8988T (cell line): Measurements from ENCODE around the gene KRT78.
"Not testable (repeated sequence)": the region's sequence is repeated elsewhere in the genome, so short reads cannot be mapped to it uniquely, and the experiment has no call there.

ENCODE experiments used
- DNase-seq: peaks from one replicate; pipeline ENCODE4 v3.0.0; 2011

KRT78 gene

DNA sequence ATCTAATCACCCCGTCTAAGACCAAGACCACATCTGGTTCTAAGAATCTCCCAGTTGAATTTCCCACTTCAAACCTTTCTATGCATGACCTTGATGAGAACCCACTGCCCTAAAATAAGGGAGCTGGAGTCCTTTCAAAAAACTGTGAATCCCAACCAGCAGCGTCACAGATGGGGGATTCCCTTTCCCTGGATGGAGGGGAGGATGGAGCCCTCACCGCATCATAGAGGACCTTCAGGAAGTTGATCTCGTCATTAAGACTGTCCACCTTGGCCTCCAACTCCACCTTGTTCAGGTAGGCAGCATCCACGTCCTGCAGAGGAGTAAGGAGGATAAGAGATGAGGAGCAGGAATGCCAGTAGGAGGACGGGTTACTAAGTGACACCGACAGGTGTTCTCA lies 39.6 kb downstream of the KRT78 start:
- no peak for DNase-seq

DNA sequence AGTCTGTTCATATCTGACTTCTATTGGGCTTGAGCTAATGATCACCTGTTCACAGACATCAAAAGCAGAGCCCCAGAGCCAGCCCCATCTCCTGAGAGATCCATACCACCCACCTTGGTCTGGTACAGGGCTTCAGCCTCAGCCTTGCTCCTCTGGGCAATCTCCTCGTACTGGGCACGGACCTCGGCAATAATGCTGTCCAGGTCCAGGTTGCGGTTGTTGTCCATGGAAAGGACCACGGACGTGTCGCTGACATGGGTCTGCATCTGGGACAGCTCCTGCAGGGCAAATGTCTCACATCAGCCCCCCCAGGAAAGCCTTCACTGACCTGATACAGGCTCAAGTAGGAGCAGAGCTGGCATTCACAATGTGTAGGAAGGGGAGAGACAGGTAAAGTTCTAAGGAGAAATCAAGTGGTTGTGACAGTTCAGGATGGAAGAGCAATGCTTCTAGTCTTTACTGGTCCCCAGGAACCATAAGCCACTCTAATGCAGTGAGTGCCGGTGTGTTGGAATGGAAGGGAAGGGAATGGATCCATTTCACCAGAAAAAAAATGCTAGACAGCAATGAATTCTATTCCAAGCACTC lies 40.1 kb downstream of the KRT78 start:
- DNase-seq: no peak

DNA sequence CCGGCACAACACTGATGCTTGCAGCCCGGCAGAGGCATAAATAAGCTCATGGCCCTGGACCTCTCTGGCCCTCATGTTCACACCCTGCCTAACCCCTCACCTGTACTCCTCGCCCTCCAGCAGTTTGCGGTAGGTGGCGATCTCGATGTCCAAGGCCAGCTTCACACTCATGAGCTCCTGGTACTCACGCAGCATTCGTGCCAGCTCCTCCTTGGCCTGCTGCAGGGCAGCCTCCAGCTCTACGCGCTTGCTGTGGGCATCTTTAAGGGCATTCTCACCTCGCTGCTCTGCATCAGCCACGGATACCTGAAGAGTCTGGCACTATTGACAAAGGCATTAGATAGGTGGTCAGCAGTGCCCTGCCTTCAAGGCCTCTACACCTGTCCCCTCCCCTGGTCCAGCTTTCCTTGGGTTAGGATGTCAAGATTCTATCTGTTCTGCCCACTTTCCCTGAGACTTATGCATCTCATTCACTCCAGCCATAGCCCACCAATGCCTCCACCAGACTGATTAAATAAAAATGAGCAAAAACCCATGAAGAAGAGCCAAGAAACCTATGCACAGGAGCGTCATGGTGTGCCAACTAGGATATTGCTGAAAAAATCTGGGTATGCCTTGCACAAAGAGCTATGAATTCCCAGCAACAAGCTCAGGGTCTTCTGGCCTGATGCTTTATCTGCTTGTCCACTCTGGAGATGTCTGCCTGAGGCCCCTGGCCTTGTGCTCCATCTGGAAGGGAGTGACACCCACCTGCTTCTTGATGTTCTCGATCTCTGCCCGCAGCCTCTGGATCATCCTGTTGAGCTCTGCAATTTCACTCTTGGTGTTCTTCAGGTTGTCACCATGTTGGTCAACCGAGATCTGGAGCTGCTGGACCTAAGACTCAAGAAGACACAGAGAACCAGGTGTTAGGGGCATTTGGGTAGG lies 41.0 kb downstream of the KRT78 start:
- DNase-seq: no peak

DNA sequence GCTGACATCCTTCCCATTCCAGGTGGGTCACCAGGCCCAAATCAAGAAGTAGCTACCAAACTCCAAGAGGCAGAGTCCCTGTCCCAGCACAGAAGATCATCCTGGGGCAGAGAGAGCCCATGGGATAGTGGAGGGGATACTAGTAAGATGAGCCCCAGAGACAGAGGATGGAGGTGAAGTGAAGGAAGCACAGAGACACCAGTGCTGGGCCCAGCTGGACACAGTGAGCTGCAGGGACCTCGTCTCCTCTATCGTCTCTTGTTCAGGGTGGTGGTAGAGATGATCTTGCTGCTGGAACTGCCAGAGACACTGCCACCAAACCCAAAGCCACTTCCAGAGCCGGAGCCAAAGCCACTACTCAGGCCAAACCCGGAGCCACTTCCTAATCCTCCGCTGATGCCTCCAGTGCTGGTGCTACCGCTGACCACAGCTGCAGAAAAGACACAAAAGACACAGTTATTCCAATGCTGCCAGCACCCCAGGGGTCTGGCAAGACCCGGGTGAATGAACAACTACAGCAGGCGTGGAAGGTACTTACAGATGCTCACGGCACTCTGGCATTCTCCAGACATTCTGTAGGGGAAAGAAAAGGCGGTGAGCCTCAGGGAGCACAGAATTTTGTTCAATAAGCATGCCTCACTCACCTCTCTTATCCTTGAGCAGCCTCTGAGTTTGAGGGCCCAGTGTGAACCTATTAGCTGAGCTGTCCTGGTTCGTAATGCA lies 41.8 kb downstream of the KRT78 start:
- no peak for DNase-seq

DNA sequence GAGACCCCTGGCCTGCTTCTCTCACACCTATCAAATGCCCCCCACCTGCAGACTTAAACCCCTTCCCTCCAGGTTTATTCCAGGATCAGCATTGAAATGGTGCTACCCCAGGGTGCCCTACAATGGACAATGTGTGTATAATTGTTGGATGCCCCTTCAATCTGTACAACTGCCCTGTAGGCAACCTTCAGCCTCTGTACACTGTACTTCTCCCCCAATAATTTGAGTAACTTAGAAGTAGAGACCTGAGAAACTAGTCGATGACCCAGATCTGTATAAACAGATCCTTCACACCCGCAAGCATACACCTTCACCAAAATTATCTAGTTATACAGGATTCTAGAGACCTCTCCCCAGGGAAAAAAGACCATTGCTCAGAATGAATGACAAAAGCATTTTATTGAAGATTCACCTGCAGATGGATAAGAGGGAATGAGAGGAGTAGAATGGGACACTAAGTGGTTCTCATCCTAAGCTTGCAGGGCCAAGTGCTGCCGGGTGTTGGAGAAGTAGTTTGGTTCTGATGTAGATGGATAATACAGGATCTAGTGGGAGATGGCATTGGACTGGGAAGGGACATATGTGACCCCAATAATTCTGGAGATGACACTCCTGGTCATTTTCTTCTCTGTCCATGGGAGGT lies 42.5 kb downstream of the KRT78 start:
- DNase-seq: no peak

DNA sequence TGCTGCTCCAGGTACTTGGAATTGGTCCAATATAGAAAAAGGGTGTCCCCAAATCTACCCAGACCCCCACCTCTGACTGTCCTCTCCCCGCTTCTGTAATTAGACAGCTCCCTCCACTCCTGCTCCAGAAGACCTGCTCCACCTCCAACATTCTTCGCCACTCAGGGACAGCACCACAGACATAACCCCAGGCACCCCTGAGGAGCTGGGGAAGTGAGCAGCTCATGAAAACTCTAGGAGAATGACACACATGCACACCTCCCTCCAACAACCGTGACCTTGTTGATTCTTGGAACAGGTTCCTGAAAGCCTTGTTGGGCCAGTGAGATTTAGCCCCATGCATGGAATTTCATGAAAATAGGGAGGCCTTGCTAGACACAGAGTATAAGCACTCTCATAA lies 43.1 kb downstream of the KRT78 start:
- no peak for DNase-seq

DNA sequence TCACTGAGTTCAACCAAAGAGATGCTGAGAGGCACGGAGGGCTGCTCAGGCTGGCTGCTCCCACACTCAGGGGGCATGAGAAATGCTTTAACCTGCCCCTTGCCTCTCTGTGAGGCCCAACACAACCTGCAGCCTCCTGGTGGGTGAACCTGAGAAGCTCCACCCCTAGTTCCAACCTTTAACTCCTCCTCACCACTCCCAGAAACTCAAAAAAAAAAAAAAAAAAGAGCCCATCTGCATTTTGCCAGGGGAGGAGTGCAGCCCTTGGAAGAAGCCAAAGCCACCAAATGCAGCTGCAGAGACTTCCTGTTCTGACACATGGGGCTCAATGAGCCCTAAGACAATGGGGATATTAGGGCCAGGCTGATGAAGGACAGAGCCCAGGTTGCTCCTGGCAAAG lies 43.8 kb downstream of the KRT78 start:
- DNase-seq: no peak

DNA sequence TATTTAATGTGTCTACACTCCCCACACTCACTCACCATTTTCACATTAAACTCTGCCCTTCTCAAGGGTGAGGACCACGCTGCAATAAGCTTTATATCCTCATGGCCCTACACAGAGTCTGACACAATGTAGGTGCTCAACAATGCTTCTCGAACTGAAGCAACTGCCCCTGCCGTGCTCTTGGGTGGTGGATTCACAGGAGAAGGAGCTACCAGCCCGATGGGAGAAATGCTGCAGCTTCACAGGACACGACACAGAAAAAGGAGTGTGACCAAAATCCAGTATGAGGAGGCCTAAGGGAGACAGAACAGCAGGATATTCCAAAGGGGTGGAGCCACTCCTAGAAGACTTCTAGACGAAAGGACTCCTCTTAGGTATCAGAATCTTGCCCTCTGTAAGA lies 46.4 kb downstream of the KRT78 start:
- no peak for DNase-seq

DNA sequence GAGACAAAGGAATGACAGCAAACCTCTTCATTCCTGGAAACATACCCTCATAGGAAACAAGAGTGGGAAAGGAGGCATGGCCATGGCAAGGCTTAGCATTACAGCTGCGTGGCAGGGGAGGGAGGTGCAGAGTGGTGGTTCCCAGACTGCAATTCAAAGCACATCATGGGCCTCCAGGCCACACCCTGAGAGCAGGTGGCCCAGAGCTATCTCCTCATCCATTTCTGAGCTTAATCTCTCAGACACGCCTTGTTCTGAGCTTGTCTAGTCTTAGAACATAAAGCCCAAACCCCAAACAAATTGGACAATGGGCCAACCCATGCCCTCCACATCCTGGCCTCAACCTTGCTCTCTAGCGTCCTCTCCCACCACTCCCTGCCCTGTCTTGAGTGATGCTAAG lies 47.0 kb downstream of the KRT78 start:
- DNase-seq: no peak

DNA sequence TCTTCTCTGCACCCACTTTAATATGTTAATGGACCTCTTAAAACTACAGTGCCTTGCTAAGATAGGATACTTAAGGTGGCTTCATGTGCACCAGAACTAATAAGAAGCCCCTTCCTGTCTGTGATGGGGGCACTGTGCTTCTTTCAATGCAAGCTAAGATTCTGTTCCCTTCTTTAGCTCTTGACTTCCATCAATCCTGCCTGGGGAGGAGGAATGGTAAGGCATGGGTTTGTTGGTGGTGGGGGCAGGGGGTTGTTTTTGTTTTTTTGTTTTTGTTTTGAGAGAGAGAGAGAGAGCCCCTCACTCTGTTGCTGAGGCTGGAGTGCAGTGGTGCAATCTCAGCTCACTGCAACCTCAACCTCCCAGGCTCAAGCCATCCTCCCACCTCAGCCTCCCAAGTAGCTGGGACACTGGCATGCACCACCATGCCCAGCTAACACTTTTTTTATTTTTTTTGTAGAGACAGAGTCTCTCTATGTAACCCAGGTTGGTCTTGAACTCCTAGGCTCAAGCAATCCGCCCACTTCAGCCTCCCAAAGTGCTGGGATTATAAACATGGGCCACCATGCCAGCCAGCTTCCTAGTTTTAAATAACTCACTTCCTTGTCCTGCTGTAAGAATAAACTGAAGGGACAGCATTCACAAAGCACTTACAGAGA lies 48.4 kb downstream of the KRT78 start:
- no peak for DNase-seq

DNA sequence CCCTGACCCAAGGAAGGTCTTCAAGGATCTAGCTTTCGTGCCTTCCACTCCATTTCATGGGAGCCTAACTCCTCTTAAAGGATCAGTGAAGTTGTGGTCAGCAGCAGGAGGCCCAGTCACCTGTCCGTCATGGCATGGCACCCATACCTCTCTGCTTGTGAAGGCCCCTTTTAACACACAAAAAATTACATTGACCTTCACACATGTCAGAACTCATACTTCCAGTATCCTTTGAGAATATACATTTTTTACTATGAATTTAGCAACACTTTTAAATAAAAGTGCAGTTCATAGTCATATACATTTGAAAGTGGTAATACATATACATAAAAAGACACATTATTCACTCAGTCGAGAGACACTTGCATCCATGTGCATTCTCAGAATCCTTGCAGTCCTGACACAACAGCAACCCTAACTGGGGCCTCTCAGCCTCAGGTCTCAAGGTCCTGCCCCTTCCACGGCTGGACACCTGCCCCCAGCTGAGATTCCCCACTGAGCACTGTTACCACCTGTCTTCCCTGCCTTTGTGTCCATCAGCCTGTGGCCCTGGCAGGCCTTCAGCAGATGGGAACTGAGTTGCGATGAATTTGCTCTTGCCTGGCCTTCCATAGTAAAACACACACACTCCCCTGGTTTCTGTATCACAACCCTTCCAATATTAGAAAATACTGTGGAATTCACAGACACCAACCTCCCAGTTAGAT lies 49.1 kb downstream of the KRT78 start:
- DNase-seq: no peak

DNA sequence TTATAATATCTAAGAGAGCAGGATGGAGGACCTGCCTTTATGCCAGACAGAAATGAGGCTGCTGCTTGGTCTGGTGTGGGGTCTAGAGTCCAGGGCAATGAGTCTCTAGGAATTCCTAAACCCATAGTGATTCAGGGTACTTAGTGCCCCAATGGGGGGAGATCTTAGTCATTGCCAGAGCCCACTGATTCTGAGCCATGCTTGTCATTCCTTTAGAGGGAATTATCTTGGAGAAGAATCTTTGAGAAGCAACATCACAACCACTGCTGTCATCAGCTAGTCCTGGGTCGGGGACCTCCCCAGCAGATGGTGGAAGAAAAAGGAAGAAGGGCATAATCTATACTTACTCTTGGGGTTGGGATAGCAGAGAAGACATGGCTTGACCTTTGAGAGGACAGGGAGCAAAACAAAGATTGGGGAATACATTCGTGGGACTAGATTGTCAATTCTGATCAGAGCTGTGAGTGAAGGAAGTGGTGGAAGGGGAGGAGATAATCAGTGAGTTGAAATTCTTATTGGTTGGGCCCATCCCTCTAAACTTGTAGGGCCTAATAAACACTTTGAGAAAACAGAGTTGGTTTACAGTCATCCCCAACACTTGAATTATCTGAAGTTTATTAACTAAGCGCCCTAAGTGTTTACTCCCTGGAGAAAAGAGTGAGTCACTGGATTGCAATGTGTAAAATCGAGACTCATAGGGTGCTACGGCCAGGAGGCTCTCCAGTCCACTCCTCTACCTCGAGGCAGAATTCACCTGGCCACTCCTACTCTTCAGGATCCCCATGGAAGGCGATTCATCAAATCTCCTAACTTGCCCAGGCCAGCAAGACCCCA lies 49.9 kb downstream of the KRT78 start:
- DNase-seq: no peak

DNA sequence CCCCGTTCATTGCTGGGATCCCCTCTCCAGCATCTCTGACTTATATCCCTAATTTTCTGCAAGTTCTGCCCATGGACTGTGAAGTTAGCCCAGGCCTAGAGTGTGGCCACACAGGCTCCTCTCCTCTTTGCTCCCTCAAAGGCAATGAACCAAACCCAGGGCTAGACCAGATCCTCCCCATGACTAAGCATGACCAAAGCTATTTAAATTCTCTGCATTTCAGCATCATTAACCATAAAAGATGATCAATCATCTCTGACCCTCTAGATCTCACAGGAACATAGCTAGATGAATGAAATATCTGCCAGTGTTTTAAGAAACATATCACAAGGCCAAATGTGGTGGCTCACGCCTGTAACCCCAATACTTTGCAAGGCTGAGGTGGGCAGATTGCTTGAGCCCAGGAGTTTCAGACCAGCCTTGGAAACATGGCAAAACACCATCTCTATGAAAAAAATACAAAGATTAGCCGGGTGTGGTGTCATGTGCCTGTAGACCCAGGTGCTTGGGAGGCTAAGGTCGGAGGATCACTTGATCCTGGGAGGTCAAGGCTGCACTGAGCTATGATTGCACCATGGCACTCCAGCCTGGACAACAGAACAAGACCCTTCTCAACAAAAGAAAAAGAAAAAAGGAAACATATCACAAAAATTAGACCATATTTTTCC lies 50.7 kb downstream of the KRT78 start:
- no peak for DNase-seq

DNA sequence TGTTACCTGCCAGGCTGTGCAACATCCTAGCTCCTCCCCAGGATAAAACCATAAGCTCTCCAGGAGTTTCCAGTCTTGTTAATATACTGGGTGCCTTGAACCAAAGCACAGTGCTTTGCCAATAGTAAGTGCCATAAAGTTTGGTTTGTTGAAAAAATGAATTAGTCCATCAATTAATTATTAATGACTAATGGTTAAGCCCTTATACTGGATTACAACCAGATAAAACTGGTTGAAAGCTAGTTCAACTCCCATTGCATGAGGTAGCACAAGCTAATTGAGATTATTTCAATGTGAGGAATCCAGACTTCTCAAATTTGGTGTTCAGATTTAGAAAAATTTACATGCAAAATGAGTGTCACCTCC lies 51.3 kb downstream of the KRT78 start:
- no peak for DNase-seq

DNA sequence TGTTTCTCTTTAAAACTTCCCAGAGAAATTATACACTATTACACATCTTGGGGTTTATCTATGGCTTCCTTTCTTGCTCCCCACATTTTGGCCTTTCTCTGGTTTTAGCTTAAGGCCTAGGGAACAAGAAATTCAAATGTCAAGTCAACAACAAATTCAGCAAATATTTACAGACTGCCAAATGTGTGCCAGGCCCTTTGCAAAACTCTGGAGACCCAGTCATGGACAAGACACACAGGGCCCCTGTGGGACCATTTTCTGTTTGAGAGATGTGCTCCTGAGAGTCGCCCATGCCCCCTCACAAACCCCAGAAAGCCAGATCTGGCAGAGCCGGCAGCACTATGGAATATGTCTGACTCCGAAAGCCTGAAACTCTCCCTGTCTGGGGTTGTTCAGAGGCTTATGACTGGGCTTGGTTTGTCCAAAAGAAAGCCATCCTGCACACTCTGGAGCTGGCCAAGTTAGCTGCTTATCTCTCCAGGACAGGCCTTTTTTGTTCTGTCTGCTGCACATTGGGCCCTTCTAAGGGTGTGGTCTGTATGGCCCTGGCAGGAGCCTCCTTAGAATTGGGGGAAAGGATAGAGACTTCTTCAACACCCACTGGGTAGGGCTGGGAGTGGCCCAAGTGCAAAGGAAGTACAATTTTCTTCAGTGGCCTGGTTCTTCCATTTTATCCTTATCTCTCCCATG lies 51.8 kb downstream of the KRT78 start:
- DNase-seq: no peak

DNA sequence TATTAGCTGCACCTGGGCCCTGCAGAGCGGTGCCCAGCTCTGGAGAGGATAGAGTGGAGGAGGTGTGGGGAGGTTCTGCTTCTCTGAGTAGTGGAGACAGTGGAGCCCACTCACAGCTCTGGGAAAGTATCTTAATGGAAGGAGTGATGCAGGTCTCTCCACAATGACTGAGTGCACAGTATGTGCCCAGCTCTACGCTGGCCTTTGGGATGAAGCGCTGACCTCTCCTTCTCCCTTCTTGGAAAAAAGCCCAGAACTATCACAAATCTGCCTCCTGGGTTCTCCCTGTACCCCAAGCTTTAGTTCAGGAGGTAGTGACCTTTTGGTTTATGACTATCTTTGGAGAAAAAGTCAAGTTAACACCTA lies 52.4 kb downstream of the KRT78 start:
- no peak for DNase-seq

DNA sequence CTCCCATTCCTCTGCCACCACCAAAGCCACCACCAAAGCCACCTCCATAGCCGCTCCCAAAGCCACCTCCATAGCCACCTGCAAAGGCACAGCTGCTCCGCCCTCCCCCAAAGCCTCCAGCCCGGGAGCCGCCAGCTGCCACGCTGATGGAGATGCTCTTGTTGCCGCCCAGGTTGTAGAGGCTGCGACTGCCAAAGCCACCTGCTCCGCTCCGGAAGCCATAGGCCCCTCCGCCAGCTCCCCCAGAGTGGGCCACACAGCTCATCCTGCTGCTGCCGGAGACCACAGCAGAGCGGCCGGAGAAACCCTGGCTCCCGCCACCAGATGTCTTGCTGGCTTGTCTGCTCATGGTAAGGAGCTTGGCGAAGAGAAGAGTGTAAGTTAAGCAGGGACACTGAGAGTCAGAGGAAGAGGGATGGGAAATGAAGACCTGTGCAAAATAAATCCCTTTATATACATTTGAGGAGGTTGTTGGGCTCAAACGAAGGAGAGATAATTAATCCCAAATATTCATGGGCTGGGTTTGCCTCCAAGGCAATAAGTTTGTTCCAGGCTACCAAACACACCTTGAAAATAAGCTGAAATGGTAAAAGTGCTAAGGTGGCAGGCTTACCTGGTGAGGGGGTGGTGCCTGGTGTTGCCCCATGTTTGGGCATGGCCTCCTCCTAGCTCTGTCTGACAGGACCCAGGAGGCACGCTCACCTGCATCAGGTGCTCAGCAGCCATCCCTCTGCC lies 52.9 kb downstream of the KRT78 start, which contains the start of gene KRT3:
TSS of gene KRT3 (minus strand) at position 424 of the 735 bp plus-strand sequence. CDS start at position 349, 75 bp downstream.
- no peak for DNase-seq

DNA sequence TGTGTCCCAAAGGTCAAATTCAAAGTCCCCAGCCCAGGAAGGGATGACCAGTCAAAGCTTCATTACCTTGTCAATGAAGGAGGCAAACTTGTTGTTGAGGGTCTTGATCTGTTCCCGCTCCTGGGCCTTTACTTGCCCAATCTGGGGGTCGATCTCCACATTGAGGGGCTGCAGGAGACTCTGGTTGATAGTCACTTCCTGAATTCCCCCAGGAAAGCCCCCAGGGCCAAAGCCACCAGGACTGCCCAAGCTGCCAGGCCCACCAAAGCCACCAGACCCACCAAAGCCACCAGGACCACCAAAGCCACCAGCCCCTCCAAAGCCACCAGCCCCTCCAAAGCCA lies 53.5 kb downstream of the KRT78 start:
- DNase-seq: not testable (repeated sequence)
